NOMO-1 treated with DMSO at 0.1 percent for 48 hours (cell line): ENCODE measurements around the gene DNAL4.
A peak's percentile ranks its signal among the peaks of the same experiment; 100 is the strongest.

Source experiments
- DNase-seq: peaks from one replicate; lab custom pipeline; 2025; ENCODE audit not compliant: unreplicated experiment; lab: John Stamatoyannopoulos, UW

DNAL4 gene

DNA sequence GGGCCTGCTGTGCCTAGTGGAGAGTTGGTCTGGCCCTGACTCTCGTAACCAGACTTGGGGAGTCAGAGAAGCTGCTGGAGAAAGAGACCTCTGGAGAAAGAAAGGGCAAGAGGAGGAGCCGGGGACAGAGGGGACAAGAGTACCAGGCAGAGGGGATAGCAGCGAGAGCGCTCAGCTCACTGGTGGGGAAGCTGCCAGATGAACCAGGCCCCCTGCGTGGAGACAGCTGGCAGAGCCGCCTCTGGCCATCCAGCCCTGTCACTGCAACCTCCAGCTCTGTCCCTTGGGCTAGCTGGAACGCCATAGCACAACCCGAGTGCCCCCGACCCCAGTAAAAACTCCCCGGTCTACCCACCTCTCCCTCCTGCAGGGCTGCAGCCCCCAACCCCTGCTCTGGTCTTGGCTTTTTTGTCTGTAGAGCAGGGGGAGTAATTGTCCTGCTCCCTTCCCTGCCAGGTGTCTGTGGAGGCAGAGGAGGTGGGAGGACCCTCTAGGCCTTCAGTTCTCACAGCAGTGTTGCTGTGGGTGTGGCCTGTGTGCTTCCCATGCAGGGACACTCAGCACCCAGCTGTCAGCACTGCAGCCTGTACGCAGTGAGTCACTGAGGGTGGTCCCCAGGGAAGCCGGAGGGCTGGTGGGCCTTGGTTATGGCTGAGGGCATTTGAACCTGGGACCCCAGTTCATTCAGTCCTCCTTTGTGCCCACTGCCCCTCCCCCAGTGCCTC is 33.3 kb downstream of the DNAL4 start:
- no peak for DNase-seq

GRCh38 chr22:38759005-38759404 is 34.9 kb downstream of the DNAL4 start:
- no peak for DNase-seq

GRCh38 chr22:38758276-38758945 is 35.5 kb downstream of the DNAL4 start:
- no peak for DNase-seq

GRCh38 chr22:38757464-38757757 is 36.5 kb downstream of the DNAL4 start:
- DNase-seq = no peak

- DNase-seq = peak; percentile 51
These were observed 37.1 kb downstream of the DNAL4 start for GRCh38 chr22:38756711-38757463.

- DNase-seq = peak; percentile 67
These were observed 37.9 kb downstream of the DNAL4 start, which contains the start of gene SUN2 for GRCh38 chr22:38755911-38756532. Gene SUN2, minus strand, starts transcription at chr22:38755998. Its CDS starts 3,370 bp downstream, at chr22:38752628.

DNA sequence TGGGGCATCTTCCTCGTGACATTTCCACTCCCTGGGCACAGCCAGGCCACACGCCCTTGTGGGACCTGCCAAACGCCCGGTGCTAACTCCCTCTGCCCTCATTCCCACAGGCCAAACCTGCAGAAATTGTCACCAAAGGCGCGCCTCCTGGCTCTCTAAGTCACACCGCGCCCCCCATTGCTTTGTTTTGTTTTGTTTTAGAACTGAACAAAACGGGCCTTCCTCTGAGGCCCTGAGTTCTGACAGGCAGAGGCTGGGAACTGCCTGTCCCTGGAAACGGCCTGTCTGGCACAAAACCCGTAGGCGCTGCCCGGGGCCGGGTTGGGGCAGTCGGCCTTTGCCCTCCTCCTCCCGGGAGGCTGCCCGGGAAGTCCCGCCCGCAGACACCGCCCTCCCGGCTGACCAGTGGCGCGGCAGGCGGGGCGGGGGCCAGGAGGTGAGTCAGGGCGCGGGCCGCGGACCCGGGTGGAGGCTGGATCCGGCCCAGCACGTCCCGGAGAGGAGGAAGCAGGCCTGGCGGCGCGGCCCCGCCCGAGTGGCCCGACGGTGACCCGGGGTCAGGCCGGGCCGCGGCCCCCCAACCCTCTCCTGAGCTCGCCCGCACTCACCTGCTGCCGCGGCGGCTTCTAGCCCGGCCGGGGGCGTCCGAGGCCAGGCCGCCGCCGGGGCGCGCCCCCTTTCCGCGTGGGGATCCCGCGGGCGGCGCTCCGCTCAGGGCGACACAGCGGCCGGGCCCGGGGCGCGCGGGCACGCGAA is 38.6 kb downstream of the DNAL4 start:
- DNase-seq = peak; percentile 47

DNA sequence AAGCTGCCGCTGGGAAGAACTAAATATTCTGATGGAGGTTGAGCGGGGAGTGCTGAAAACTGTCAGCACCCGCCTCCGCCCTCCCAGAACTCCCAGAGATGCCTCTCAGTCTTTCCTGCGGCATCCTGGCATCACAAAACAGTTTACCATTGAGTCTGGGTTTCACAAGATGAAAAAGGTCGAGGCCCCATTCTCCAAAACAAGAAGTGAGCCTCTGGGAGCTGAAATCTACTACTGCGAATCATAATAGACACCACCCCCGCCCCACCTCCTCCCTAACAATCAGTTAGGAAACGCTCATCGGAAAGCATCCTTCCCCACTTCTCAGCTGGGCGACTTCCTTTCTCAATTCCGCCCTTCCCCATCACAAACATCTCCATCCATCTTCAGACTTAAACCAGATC is 39.2 kb downstream of the DNAL4 start:
- peak; percentile 89 for DNase-seq

GRCh38 chr22:38753948-38754750 is 39.8 kb downstream of the DNAL4 start:
- DNase-seq = no peak

DNA sequence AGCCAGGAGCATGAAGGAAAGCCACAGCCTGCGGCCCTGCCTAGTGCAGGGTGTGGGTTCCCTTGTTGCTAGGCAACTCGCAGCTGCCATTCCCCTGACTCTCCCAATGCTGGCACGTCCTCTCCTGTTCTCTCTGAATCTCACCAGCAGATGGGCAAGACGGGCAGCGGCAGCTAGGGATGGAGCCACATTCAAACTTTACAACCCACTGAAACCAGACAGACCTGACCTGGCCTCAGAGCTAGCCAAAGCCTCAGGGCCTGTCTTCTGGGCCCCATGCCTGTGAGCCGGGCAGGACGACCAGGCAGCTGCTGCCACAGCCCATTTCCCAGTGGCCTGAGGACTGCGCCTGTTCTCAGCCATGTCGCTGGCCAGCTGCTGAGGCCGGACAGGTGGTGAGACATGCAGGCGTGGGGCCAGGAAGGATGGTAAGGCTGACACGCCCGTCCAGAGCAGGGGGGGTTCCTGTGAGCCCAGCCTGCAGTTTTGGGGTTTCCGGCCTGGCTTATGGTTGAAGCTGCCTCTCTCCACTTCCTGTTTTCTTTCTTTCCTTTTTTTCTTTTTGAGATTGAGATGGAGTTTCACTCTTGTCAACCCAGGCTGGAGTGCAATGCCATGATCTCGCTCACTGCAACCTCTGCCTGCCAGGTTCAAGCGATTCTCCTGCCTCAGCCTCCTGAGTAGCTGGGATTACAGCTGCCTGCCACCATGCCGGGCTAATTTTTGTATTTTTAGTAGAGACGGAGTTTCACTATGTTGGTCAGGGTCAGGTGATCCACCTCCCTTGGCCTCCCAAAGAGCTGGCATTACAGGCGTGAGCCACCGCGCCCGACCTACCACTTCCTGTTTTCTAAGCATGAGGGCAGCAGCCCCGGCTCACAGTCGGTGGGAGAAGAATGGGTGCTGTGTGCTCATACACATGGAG is 42.3 kb downstream of the DNAL4 start:
- DNase-seq = peak; percentile 90

DNA sequence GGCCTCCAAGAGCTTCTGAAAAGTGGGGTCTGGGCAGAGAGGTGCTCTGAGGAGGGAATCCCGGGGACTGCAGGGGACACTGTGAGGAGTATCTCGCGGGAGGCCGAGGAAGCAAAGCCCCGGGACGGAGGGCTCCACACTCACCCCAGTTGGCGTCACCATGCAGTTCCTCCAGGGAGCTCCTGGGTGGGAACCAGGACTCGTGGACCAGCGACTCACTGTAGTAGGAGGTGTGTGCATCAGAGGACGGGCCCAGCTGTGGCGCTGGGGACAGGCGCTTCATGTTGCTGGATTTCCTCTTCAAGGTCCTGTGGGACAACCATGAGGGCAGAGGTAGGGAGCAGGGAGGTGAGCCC is 42.9 kb downstream of the DNAL4 start:
- DNase-seq = no peak

DNA sequence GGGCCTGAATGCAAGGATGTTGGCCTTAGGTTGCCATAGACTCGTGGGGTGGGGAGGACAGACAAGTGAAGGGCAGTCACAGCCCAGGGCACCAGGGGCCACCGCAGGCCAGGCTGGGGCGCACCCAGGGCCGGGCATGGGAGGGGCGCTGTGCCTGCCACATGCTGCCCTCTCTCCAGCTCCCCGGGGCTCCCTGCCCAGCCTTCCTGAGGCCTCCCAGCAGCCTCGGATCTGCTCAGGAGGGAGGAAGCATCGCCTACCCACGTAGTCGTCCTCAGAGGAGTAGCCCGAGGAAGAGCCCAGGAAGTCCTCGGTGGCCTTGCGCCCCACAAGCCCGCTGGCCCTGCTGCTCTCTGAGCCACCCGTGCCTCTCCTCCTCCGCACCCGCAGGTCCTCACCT is 43.3 kb downstream of the DNAL4 start:
- no peak for DNase-seq

DNA sequence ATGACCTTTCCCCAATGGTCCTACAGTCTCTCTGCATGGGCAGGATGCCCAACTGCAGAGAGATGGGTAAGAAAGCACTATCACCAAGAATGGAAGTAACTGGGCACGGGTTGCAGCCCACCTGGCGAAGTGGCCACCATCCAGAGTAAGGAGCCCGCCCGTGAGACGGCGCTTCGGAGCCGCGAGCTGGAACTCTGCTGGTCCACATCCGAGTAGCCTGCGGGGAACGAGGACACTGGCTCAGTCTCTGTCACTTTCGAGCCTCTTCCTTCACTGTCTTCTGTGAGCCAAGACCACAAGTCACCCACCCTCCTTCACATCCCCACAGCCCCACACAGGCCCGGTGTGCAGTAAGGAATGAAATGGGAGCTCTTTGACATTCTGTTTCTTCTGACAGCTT is 43.8 kb downstream of the DNAL4 start:
- DNase-seq = no peak

DNA sequence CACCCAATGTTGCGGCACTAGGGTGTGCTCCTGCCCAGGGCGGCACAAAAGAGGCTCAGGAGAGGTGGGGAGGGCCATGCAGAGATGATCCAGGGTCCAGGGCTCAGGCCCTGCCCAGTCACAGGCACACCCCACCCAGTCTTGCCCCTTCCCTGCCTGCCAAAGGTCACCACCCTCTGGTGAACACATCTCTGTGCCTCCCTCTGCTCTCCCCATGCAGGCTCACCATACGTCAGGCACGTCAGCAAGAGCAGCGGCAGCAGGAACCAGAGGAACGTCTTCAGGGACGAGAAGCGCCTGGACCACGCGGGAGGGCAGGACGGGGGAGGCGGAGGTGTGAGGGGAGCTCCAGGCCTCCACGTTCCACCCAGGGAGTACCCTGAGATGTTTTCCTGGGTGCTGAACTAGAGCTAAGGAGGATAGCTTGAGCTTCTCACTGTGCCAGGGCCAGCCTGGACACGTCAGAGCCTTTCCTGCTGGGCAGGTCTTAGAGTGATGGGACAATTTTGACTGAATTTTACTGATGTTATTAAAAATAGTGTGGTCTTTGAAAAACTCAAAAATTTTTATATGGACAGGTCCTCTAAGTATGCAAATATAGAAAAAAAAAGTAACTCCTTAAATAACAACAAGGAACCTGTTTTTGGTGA is 45.3 kb downstream of the DNAL4 start:
- no peak for DNase-seq

GRCh38 chr22:38745676-38746460 is 48.1 kb downstream of the DNAL4 start:
- no peak for DNase-seq

GRCh38 chr22:38744981-38745380 is 49.0 kb downstream of the DNAL4 start:
- DNase-seq = no peak

- DNase-seq = no peak
These were observed 51.6 kb downstream of the DNAL4 start for GRCh38 chr22:38742176-38742942.
